WTC11 (cell line): Measurements from ENCODE around the gene NMRK1. TPM values are rescaled to one million over a fixed set of nuclear protein-coding genes. Genes with fewer than 3 reads are reported as not detected.

Experiments
- ATAC-seq: fragments of 200-7000 bp; cut with Tn5 transposase; 2 replicates; pipeline ENCODE4 v1.10.0; 2021; ENCODE audit warnings: mild to moderate bottlenecking, moderate library complexity
- CTCF ChIA-PET: fragments of 300-600 bp; sonication (Branson Sonifier 250); formaldehyde crosslinking; loops from one replicate; lab custom pipeline; 2021; ENCODE audit warnings: antibody characterized with exemption; lab: Charles Lee
- POLR2A ChIA-PET: fragments of 350-600 bp; sonication (Branson Sonifier 250); formaldehyde crosslinking; loops from one replicate; lab custom pipeline; 2021; ENCODE audit warnings: antibody characterized with exemption; lab: Charles Lee
- DNase-seq: peaks from one replicate; pipeline ENCODE4 v3.0.0; 2021; ENCODE audit warnings: low spot score
- H3K27ac Mint-ChIP-seq: 2 replicates; pipeline ENCODE4 v1.8.0; 2021; ENCODE audit warnings: mixed read lengths
- H3K27me3 Mint-ChIP-seq: 2 replicates; pipeline ENCODE4 v1.8.0; 2021; ENCODE audit warnings: low read depth, mild to moderate bottlenecking, moderate library complexity, mixed read lengths
- H3K36me3 Mint-ChIP-seq: 2 replicates; pipeline ENCODE4 v1.8.0; 2021; ENCODE audit warnings: mixed read lengths
- H3K4me1 Mint-ChIP-seq: 2 replicates; pipeline ENCODE4 v1.8.0; 2022; ENCODE audit warnings: mixed read lengths
- H3K4me3 Mint-ChIP-seq: 2 replicates; pipeline ENCODE4 v1.8.0; 2021; ENCODE audit warnings: mild to moderate bottlenecking, moderate library complexity, mixed read lengths
- H3K9me3 Mint-ChIP-seq: 2 replicates; pipeline ENCODE4 v1.8.0; 2021; ENCODE audit warnings: mixed read lengths
- E2F1 ChIP-seq: sonication (generic); formaldehyde crosslinking; IDR thresholded peaks from 2 replicates; pipeline ENCODE4 v1.8.0; 2022; ENCODE audit warnings: mild to moderate bottlenecking, missing genetic modification reagents
- E2F5 ChIP-seq: sonication (generic); formaldehyde crosslinking; IDR thresholded peaks from 2 replicates; pipeline ENCODE4 v1.8.1; 2022; ENCODE audit warnings: mild to moderate bottlenecking, moderate library complexity, missing genetic modification reagents
- EMX1 ChIP-seq: fragments of 250-450 bp; sonication (Bioruptor Pico); IDR thresholded peaks from 2 replicates; pipeline ENCODE4 v1.8.0; 2021; ENCODE audit warnings: mild to moderate bottlenecking
- FOXK1 ChIP-seq: sonication (generic); formaldehyde crosslinking; IDR thresholded peaks from 2 replicates; pipeline ENCODE4 v1.8.0; 2022; ENCODE audit warnings: mild to moderate bottlenecking, moderate library complexity, missing genetic modification reagents
- HMGA2 ChIP-seq: fragments of 250-450 bp; sonication (Bioruptor Pico); IDR thresholded peaks from 2 replicates; pipeline ENCODE4 v1.4.0; 2021; ENCODE audit warnings: mild to moderate bottlenecking, moderate library complexity
- HMGXB4 ChIP-seq: sonication (generic); formaldehyde crosslinking; IDR thresholded peaks from 2 replicates; pipeline ENCODE4 v1.8.1; 2023; ENCODE audit warnings: mild to moderate bottlenecking, moderate library complexity, missing genetic modification reagents
- NFATC4 ChIP-seq: fragments of 250-450 bp; sonication (Bioruptor Pico); IDR thresholded peaks from 2 replicates; pipeline ENCODE4 v1.9.0; 2021; ENCODE audit warnings: mild to moderate bottlenecking
- NFE2L1 ChIP-seq: sonication (generic); formaldehyde crosslinking; IDR thresholded peaks from 2 replicates; pipeline ENCODE4 v1.8.1; 2023; ENCODE audit warnings: missing genetic modification reagents
- SMAD4 ChIP-seq: sonication (generic); formaldehyde crosslinking; IDR thresholded peaks from 2 replicates; pipeline ENCODE4 v1.8.0; 2022; ENCODE audit warnings: mild to moderate bottlenecking, missing genetic modification reagents
- USF2 ChIP-seq: sonication (generic); formaldehyde crosslinking; IDR thresholded peaks from 2 replicates; pipeline ENCODE4 v1.8.1; 2023; ENCODE audit warnings: mild to moderate bottlenecking, missing genetic modification reagents, moderate library complexity
- ZNF121 ChIP-seq: sonication (generic); formaldehyde crosslinking; IDR thresholded peaks from 2 replicates; pipeline ENCODE4 v1.8.0; 2023; ENCODE audit warnings: missing genetic modification reagents
- ZNF317 ChIP-seq: sonication (generic); formaldehyde crosslinking; IDR thresholded peaks from 2 replicates; pipeline ENCODE4 v1.8.1; 2023; ENCODE audit warnings: low read depth, mild to moderate bottlenecking, moderate library complexity, missing genetic modification reagents, borderline replicate concordance
- ZNF396 ChIP-seq: fragments of 250-450 bp; sonication (Bioruptor Pico); IDR thresholded peaks from 2 replicates; pipeline ENCODE4 v1.8.0; 2021; ENCODE audit warnings: mild to moderate bottlenecking, moderate library complexity, borderline replicate concordance
- ZNF425 ChIP-seq: fragments of 250-450 bp; sonication (Bioruptor Pico); conservative IDR thresholded peaks from 2 replicates; pipeline ENCODE4 v1.9.0; 2021; ENCODE audit warnings: mild to moderate bottlenecking
- total RNA-seq: library from RNA; stranded (reverse); gene quantifications from 3 replicates; pipeline ENCODE4 v1.2.3, GENCODE V29; 2021

Gene NMRK1
- total RNA-seq, 1 experiment from 2014 or later, result 14.5 TPM

- TF ChIP-seq ZNF425 (no peak), EMX1 (no peak), ZNF317 (CRISPR knock-in tag) (no peak), E2F1 (CRISPR knock-in tag) (no peak), SMAD4 (no peak)
These were observed 1.4 kb upstream of the NMRK1 start (continued) for GRCh38 chr9:75089373-75089766.

GRCh38 chr9:75088646-75089372 lies 854 bp upstream of the NMRK1 start:
- Mint-ChIP-seq H3K4me3 (peak overlapping the region; percentile 100), H3K36me3 (no peaks in the 10 kb centered on the region), H3K27me3 (no peaks in the 10 kb centered on the region; the same call in 1 of the 2 replicates), H3K27ac (peak overlapping the region; percentile 98), H3K9me3 (no peaks in the 10 kb centered on the region), H3K4me1 (peaks cover 61% of the 10 kb centered on the region)
- POLR2A ChIA-PET, result interaction anchor here (1.1 to 2.3 kb wide), 3 partner anchors 16 to 60 kb away, joined by 4 to 8 read pairs (median 7); partner anchors contain the start of gene CARNMT1
- CTCF ChIA-PET, result interaction anchor here (0.9 to 4.1 kb wide), 7 partner anchors 11 to 315 kb away, joined by 3 to 26 read pairs (median 5); partner anchors contain the start of genes C9orf40 and CARNMT1
- TF ChIP-seq ZNF396 (CRISPR knock-in tag) (no peak), NFATC4 (CRISPR knock-in tag) (0 out of 2 replicates have a peak, but pooled peaks have one; percentile 25)
- peak; percentile 17 for ATAC-seq
- peak; percentile 26 for DNase-seq

GRCh38 chr9:75087289-75087823 lies 599 bp downstream of the NMRK1 start:
- Mint-ChIP-seq H3K27me3 (no peaks in the 10 kb centered on the region; the same call in 1 of the 2 replicates), H3K36me3 (no peaks in the 10 kb centered on the region), H3K4me1 (peaks cover 71% of the 10 kb centered on the region), H3K4me3 (peak overlapping the region; percentile 92), H3K27ac (peak overlapping the region; percentile 98), H3K9me3 (no peaks in the 10 kb centered on the region)
- POLR2A ChIA-PET, result interaction anchor here (0.7 to 2.3 kb wide), 5 partner anchors 17 to 200 kb away, joined by 4 to 8 read pairs (median 4); partner anchors contain the start of genes CARNMT1 and TRPM6
- ATAC-seq (peak; percentile 10), DNase-seq (no peak)
- TF ChIP-seq HMGXB4 (CRISPR knock-in tag), result 0 out of 2 replicates have a peak, but pooled peaks have one; percentile 0
- no peak for TF ChIP-seq E2F5
- CTCF ChIA-PET, result interaction anchor here (0.9 to 4.1 kb wide), 6 partner anchors 28 to 314 kb away, joined by 3 to 26 read pairs (median 4); partner anchors contain the start of gene C9orf40

- H3K4me1 Mint-ChIP-seq, result peaks cover 65% of the 10 kb centered on the region
- H3K9me3 Mint-ChIP-seq, result no peaks in the 10 kb centered on the region
- DNase-seq (peak; percentile 16), ATAC-seq (no peak)
- ChIA-PET POLR2A (interaction anchor here (0.6 to 2.3 kb wide), 4 partner anchors 18 to 341 kb away, joined by 4 to 8 read pairs (median 4); no protein-coding TSS in a partner anchor), CTCF (interaction anchor here (0.7 to 4.1 kb wide), 3 partner anchors 14 to 344 kb away, joined by 3 to 26 read pairs (median 5); partner anchors contain the start of gene C9orf40)
- peak overlapping the region; percentile 92 for H3K4me3 Mint-ChIP-seq
- no peak for TF ChIP-seq ZNF425
- TF ChIP-seq NFE2L1 (CRISPR knock-in tag), result no peak
- no peak for TF ChIP-seq ZNF121 (CRISPR knock-in tag)
- TF ChIP-seq FOXK1, result no peak
- TF ChIP-seq USF2 (CRISPR knock-in tag), result 0 out of 2 replicates have a peak, but pooled peaks have one; percentile 12
- TF ChIP-seq HMGA2 (CRISPR knock-in tag), result no peak
- no peaks in the 10 kb centered on the region for H3K36me3 Mint-ChIP-seq
- peak overlapping the region; percentile 94 for H3K27ac Mint-ChIP-seq
- H3K27me3 Mint-ChIP-seq, result no peaks in the 10 kb centered on the region; the same call in 1 of the 2 replicates
These were observed 1.2 kb downstream of the NMRK1 start for GRCh38 chr9:75086541-75087288.
